MM.1S (cell line): ENCODE data around the gene BCL2.

Experiments
- DNase-seq: peaks from one replicate; pipeline ENCODE4 v3.0.0-alpha.2; 2015
- H2AFZ ChIP-seq: fragments of 300-600 bp; sonication (generic); 2 replicates; pipeline ENCODE4 v1.6.0; 2016; ENCODE audit warnings: antibody characterized with exemption, low read length
- H3F3A ChIP-seq: fragments of 300-600 bp; sonication (generic); 2 replicates; pipeline ENCODE4 v1.6.1; 2016; ENCODE audit warnings: mild to moderate bottlenecking, antibody characterized with exemption, low read length, moderate library complexity, mixed read lengths; ENCODE audit not compliant: insufficient read depth
- H3K27ac ChIP-seq: fragments of 300-600 bp; sonication (generic); 2 replicates; pipeline ENCODE4 v1.5.1; 2016; ENCODE audit warnings: mild to moderate bottlenecking, low read length
- H3K27me3 ChIP-seq: fragments of 300-600 bp; sonication (generic); replicated peaks from 2 replicates; pipeline ENCODE4 v1.6.0; 2016; ENCODE audit warnings: low read length; ENCODE audit not compliant: insufficient read depth
- H3K36me3 ChIP-seq: fragments of 300-600 bp; sonication (generic); replicated peaks from 2 replicates; pipeline ENCODE4 v1.6.1; 2016; ENCODE audit warnings: mild to moderate bottlenecking, low read length, mixed read lengths; ENCODE audit not compliant: insufficient read depth
- H3K4me1 ChIP-seq: fragments of 300-600 bp; sonication (generic); 2 replicates; pipeline ENCODE4 v1.6.1; 2016; ENCODE audit warnings: low read length, mixed read lengths
- H3K4me2 ChIP-seq: fragments of 300-600 bp; sonication (generic); 2 replicates; pipeline ENCODE4 v1.6.0; 2016; ENCODE audit warnings: low read depth, low read length
- H3K4me3 ChIP-seq: fragments of 300-600 bp; sonication (generic); 2 replicates; pipeline ENCODE4 v1.5.1; 2016; ENCODE audit warnings: low read length, mixed read lengths
- H3K79me2 ChIP-seq: fragments of 300-600 bp; sonication (generic); 2 replicates; pipeline ENCODE4 v1.6.1; 2016; ENCODE audit warnings: mixed run types, low read length, mixed read lengths
- H3K9ac ChIP-seq: fragments of 300-600 bp; sonication (generic); 2 replicates; pipeline ENCODE4 v1.6.1; 2016; ENCODE audit warnings: low read length, mixed read lengths
- H3K9me2 ChIP-seq: fragments of 300-600 bp; sonication (generic); replicated peaks from 2 replicates; pipeline ENCODE4 v1.6.1; 2016; ENCODE audit warnings: mild to moderate bottlenecking, low read length, mixed read lengths; ENCODE audit not compliant: insufficient read depth
- H3K9me3 ChIP-seq: fragments of 300-600 bp; sonication (generic); replicated peaks from 2 replicates; pipeline ENCODE4 v1.6.1; 2016; ENCODE audit warnings: mild to moderate bottlenecking, low read length, mixed read lengths; ENCODE audit not compliant: insufficient read depth
- H4K20me1 ChIP-seq: fragments of 300-600 bp; sonication (generic); 2 replicates; pipeline ENCODE4 v1.6.1; 2016; ENCODE audit warnings: mild to moderate bottlenecking, low read length, moderate library complexity, mixed read lengths; ENCODE audit not compliant: insufficient read depth
- EZH2 ChIP-seq: fragments of 300-600 bp; sonication (generic); optimal IDR thresholded peaks from 2 replicates; pipeline ENCODE3; 2017; ENCODE audit warnings: low read depth, mild to moderate bottlenecking, antibody characterized with exemption, low read length, mixed read lengths
- EZH2phosphoT487 ChIP-seq: fragments of 300-600 bp; sonication (generic); IDR thresholded peaks from 2 replicates; pipeline ENCODE4 v1.6.1; 2018; ENCODE audit warnings: antibody characterized with exemption, low read length
- TF ChIP-seq, protein P1 (sequence below): fragments of 300-600 bp; sonication (generic); IDR thresholded peaks from 2 replicates; pipeline ENCODE4 v1.5.1; 2016; ENCODE audit warnings: antibody characterized with exemption, low read length, mixed read lengths

BCL2 gene

DNA sequence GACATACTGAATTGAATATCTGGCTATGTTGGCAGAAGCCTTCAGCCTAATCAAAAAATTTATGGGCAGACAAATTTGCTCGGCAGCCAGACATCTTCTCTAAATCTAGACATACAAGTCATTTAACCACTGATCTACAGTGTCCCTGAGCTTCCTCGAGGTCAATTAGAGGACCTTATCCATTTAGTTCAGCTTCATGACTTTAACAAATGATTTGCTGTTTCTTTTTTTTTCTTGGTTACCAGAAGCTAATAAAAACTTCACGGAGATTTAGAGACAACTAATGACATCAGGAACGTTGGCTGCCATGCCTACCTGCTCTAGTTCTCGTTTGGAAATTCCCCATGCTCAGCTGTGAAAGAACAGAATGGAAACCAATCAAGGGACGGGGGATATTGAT lies 223.8 kb downstream of the BCL2 start:
- no peak overlapping the region for H3K4me2 ChIP-seq
- H3K79me2 ChIP-seq, result no peaks in the 10 kb centered on the region
- H3K9me3 ChIP-seq, result no peaks in the 10 kb centered on the region
- no peaks in the 10 kb centered on the region for H3K9me2 ChIP-seq
- TF ChIP-seq EZH2 (no peak), EZH2phosphoT487 (no peak)
- TF ChIP-seq, protein P1, sequence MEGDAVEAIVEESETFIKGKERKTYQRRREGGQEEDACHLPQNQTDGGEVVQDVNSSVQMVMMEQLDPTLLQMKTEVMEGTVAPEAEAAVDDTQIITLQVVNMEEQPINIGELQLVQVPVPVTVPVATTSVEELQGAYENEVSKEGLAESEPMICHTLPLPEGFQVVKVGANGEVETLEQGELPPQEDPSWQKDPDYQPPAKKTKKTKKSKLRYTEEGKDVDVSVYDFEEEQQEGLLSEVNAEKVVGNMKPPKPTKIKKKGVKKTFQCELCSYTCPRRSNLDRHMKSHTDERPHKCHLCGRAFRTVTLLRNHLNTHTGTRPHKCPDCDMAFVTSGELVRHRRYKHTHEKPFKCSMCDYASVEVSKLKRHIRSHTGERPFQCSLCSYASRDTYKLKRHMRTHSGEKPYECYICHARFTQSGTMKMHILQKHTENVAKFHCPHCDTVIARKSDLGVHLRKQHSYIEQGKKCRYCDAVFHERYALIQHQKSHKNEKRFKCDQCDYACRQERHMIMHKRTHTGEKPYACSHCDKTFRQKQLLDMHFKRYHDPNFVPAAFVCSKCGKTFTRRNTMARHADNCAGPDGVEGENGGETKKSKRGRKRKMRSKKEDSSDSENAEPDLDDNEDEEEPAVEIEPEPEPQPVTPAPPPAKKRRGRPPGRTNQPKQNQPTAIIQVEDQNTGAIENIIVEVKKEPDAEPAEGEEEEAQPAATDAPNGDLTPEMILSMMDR, result no peak
- no peak for DNase-seq
- no peaks in the 10 kb centered on the region for H3K36me3 ChIP-seq
- H2AFZ ChIP-seq, result no peak overlapping the region
- H3F3A ChIP-seq, result peaks cover 13% of the 10 kb centered on the region
- no peak overlapping the region for H3K27ac ChIP-seq
- no peak overlapping the region for H3K4me3 ChIP-seq
- no peaks in the 10 kb centered on the region for H3K27me3 ChIP-seq
- no peaks in the 10 kb centered on the region for H4K20me1 ChIP-seq
- H3K4me1 ChIP-seq, result peaks cover 25% of the 10 kb centered on the region
- H3K9ac ChIP-seq, result no peak overlapping the region

DNA sequence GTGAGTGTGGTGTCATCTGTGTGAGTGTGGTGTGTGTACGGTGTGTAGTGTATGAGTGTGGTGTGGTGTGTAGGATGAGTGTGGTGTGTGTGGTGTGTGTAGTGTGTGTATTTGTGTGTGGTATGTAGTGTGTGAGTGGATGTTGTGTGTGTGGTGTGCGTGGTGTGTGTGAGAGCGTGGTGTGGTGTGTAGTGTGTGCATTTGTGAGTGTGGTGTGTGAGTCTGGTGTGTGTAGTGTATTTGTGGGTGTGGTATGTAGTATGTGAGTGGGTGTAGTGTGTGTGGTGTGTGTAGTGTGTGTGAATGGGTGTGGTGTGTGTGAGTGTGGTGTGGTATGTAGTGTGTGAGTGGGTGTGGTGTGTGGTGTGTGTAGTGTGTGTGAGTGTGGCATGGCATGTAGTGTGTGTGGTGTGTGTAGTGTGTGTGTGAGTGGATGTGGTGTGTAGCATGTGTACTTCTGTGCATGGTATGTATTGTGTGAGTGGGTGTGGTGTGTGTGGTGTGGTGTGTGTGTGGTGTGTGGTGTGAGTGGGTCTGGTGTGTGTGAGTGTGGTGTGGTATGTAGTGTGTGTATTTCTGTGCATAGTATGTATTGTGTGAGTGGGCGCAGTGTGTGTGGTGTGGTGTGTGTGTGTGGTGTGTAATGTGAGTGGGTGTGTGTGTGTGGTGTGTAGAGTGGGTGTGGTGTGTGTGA lies 227.8 kb downstream of the BCL2 start:
- Histone ChIP-seq H3K9me3 (no peaks in the 10 kb centered on the region), H3K4me1 (no peaks in the 10 kb centered on the region), H3K9me2 (no peaks in the 10 kb centered on the region), H3K79me2 (no peaks in the 10 kb centered on the region), H4K20me1 (no peaks in the 10 kb centered on the region), H2AFZ (no peak overlapping the region), H3K36me3 (no peaks in the 10 kb centered on the region), H3K9ac (no peak overlapping the region), H3F3A (no peaks in the 10 kb centered on the region), H3K4me3 (no peak overlapping the region), H3K27ac (no peak overlapping the region), H3K27me3 (no peaks in the 10 kb centered on the region), H3K4me2 (no peak overlapping the region)
- TF ChIP-seq EZH2phosphoT487 (no peak), EZH2 (no peak)
- TF ChIP-seq, protein P1, result no peak
- DNase-seq, result no peak

DNA sequence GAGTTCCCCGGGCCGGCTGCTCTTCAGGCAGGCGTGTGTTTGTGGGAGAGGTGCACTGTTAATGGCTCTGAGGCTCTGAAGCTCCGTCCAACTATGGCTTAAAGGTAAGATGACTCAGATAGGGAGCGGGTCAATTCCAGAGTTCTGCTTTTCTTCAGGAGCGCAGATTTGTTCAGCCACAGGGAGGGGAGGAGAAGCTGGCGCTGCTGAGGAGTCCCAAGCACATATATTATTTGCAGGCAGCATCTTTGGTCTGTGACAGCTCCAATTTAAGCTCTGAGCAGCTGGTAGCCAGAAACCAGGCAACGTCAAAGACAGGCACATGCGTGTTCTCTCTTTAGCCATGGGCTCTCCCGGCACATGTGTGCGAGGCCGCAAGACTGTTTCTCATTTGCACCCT lies 229.2 kb downstream of the BCL2 start:
- no peaks in the 10 kb centered on the region for H4K20me1 ChIP-seq
- TF ChIP-seq, protein P1, result no peak
- no peak for TF ChIP-seq EZH2
- no peak for TF ChIP-seq EZH2phosphoT487
- no peaks in the 10 kb centered on the region for H3K36me3 ChIP-seq
- H3K4me3 ChIP-seq, result no peak overlapping the region
- H3F3A ChIP-seq, result no peaks in the 10 kb centered on the region
- no peak overlapping the region for H3K27ac ChIP-seq
- no peaks in the 10 kb centered on the region for H3K4me1 ChIP-seq
- H3K9me2 ChIP-seq, result no peaks in the 10 kb centered on the region
- no peaks in the 10 kb centered on the region for H3K9me3 ChIP-seq
- H3K4me2 ChIP-seq, result no peak overlapping the region
- no peaks in the 10 kb centered on the region for H3K27me3 ChIP-seq
- no peaks in the 10 kb centered on the region for H3K79me2 ChIP-seq
- H2AFZ ChIP-seq, result no peak overlapping the region
- DNase-seq, result no peak
- no peak overlapping the region for H3K9ac ChIP-seq
